BE2C (cell line): Measurements from ENCODE around the gene SAP30.

Source experiments
- DNase-seq: peaks from one replicate; pipeline ENCODE4 v3.0.0-alpha.2; 2020
- H3K27me3 ChIP-seq: fragments of 250-450 bp; sonication (Bioruptor Pico); 2 replicates; pipeline ENCODE4 v1.5.1; 2020; ENCODE audit warnings: mild to moderate bottlenecking
- H3K36me3 ChIP-seq: fragments of 250-450 bp; sonication (Bioruptor Pico); 2 replicates; pipeline ENCODE4 v1.5.1; 2020; ENCODE audit warnings: mild to moderate bottlenecking
- H3K4me1 ChIP-seq: fragments of 250-450 bp; sonication (Bioruptor Pico); 2 replicates; pipeline ENCODE4 v1.5.1; 2020
- H3K4me3 ChIP-seq: 2 replicates; pipeline ENCODE4 v1.5.1; 2011; ENCODE audit warnings: low read depth, low read length
- H3K9me3 ChIP-seq: fragments of 250-450 bp; sonication (Bioruptor Pico); 2 replicates; pipeline ENCODE4 v1.5.1; 2020
- CTCF ChIP-seq: IDR thresholded peaks from 2 replicates; pipeline ENCODE4 v1.5.1; 2012; ENCODE audit warnings: mild to moderate bottlenecking, low read depth, low read length

The SAP30 gene

GRCh38 chr4:173332963-173333657 lies 37.6 kb upstream of the SAP30 start:
- Histone ChIP-seq H3K4me1 (no peaks in the 10 kb centered on the region), H3K9me3 (no peaks in the 10 kb centered on the region), H3K27me3 (no peaks in the 10 kb centered on the region), H3K36me3 (peaks cover 55% of the 10 kb centered on the region), H3K4me3 (peak overlapping the region; percentile 80)
- DNase-seq = no peak
- no peak for TF ChIP-seq CTCF

- Histone ChIP-seq H3K4me3 (peak overlapping the region; percentile 80), H3K27me3 (no peaks in the 10 kb centered on the region), H3K36me3 (peaks cover 49% of the 10 kb centered on the region), H3K9me3 (no peaks in the 10 kb centered on the region), H3K4me1 (no peaks in the 10 kb centered on the region)
- no peak for TF ChIP-seq CTCF
- DNase-seq = peak; percentile 58
These were observed 37.1 kb upstream of the SAP30 start for GRCh38 chr4:173333658-173334084.

- peak within 1 kb of the TSS; percentile 85 for H3K4me3 ChIP-seq
- H3K36me3 ChIP-seq = peaks cover 43% of the 10 kb centered on the region
- H3K27me3 ChIP-seq = no peaks in the 10 kb centered on the region
- TF ChIP-seq CTCF = no peak
- peak; percentile 100 for DNase-seq
- no peaks in the 10 kb centered on the region for H3K4me1 ChIP-seq
- H3K9me3 ChIP-seq = no peaks in the 10 kb centered on the region
These were observed 36.5 kb upstream of the SAP30 start, which contains the start of gene HMGB2 for GRCh38 chr4:173334085-173334890. TSS of gene HMGB2 (minus strand) at chr4:173334358. CDS start at chr4:173333649, 709 bp downstream.

GRCh38 chr4:173334891-173335752 lies 35.6 kb upstream of the SAP30 start:
- H3K4me1 ChIP-seq = no peaks in the 10 kb centered on the region
- H3K36me3 ChIP-seq = peaks cover 34% of the 10 kb centered on the region
- H3K4me3 ChIP-seq = peak overlapping the region; percentile 85
- no peaks in the 10 kb centered on the region for H3K27me3 ChIP-seq
- TF ChIP-seq CTCF = no peak
- no peaks in the 10 kb centered on the region for H3K9me3 ChIP-seq
- DNase-seq = peak; percentile 86

GRCh38 chr4:173337463-173337862 lies 33.3 kb upstream of the SAP30 start:
- H3K9me3 ChIP-seq = no peaks in the 10 kb centered on the region
- H3K4me1 ChIP-seq = no peaks in the 10 kb centered on the region
- peaks cover 13% of the 10 kb centered on the region for H3K36me3 ChIP-seq
- DNase-seq = no peak
- H3K27me3 ChIP-seq = no peaks in the 10 kb centered on the region
- TF ChIP-seq CTCF = no peak
- H3K4me3 ChIP-seq = no peak overlapping the region
